SK-N-MC (cell line): ENCODE measurements around the gene CIAPIN1.

ENCODE experiments used
- EZH2 ChIP-seq: fragments of 200-600 bp; sonication (generic); IDR thresholded peaks from one replicate; pipeline ENCODE4 v1.6.1; 2017; ENCODE audit warnings: antibody characterized with exemption
- FOXP2 ChIP-seq: optimal IDR thresholded peaks from 2 replicates; pipeline ENCODE3; 2011; ENCODE audit warnings: mild to moderate bottlenecking, moderate library complexity; ENCODE audit not compliant: insufficient read depth; ENCODE audit errors: extremely low read length, control extremely low read depth

- TF ChIP-seq EZH2 (no peak), FOXP2 (no peak)
Observed at GRCh38 chr16:57472665-57473060, 25.5 kb upstream of the CIAPIN1 start.
